GM23338 (cell line): Measurements from ENCODE around the gene POC1B. TPM values are rescaled to one million over a fixed set of nuclear protein-coding genes. Genes with fewer than 3 reads are reported as not detected.

ENCODE experiments used
- ATAC-seq: fragments of 200-7000 bp; cut with Tn5 transposase; 3 replicates; pipeline ENCODE4 v1.9.1; 2020
- DNase-seq: peaks from one replicate; pipeline ENCODE4 v3.0.0-alpha.2; 2015; ENCODE audit warnings: low spot score
- H2AFZ ChIP-seq: fragments of 200-600 bp; sonication (generic); 2 replicates; pipeline ENCODE4 v1.8.0; 2016; ENCODE audit warnings: antibody characterized with exemption, mild to moderate bottlenecking, moderate library complexity
- H3F3A ChIP-seq: fragments of 200-600 bp; sonication (generic); replicated peaks from 2 replicates; pipeline ENCODE4 v1.8.0; 2017; ENCODE audit warnings: antibody characterized with exemption, mixed run types, low read depth
- H3K27ac ChIP-seq: fragments of 200-600 bp; sonication (generic); 2 replicates; pipeline ENCODE4 v1.6.1; 2016; ENCODE audit warnings: low read depth
- H3K27me3 ChIP-seq: fragments of 200-600 bp; sonication (generic); 2 replicates; pipeline ENCODE4 v1.8.0; 2016; ENCODE audit warnings: mild to moderate bottlenecking, mixed run types, moderate library complexity; ENCODE audit not compliant: insufficient read depth
- H3K36me3 ChIP-seq: fragments of 200-600 bp; sonication (generic); 2 replicates; pipeline ENCODE4 v1.8.0; 2016; ENCODE audit warnings: mild to moderate bottlenecking; ENCODE audit not compliant: insufficient read depth
- H3K4me1 ChIP-seq: fragments of 200-600 bp; sonication (generic); 2 replicates; pipeline ENCODE4 v1.8.0; 2016; ENCODE audit warnings: mild to moderate bottlenecking, moderate library complexity; ENCODE audit not compliant: insufficient read depth
- H3K4me2 ChIP-seq: fragments of 200-600 bp; sonication (generic); 2 replicates; pipeline ENCODE4 v1.7.1; 2017; ENCODE audit warnings: mixed run types
- H3K4me3 ChIP-seq: fragments of 200-600 bp; sonication (generic); 2 replicates; pipeline ENCODE4 v1.6.1; 2016; ENCODE audit warnings: mixed run types
- H3K79me2 ChIP-seq: fragments of 200-600 bp; sonication (generic); replicated peaks from 2 replicates; pipeline ENCODE4 v1.8.0; 2017; ENCODE audit warnings: mild to moderate bottlenecking; ENCODE audit not compliant: insufficient read depth
- H3K9me2 ChIP-seq: fragments of 200-600 bp; sonication (generic); 2 replicates; pipeline ENCODE4 v1.8.0; 2017; ENCODE audit not compliant: insufficient read depth
- H4K20me1 ChIP-seq: fragments of 200-600 bp; sonication (generic); replicated peaks from 2 replicates; pipeline ENCODE4 v1.8.0; 2017; ENCODE audit warnings: mild to moderate bottlenecking; ENCODE audit not compliant: insufficient read depth
- H3K27ac Mint-ChIP-seq: 2 replicates; pipeline ENCODE4 v1.8.0; 2020; ENCODE audit warnings: inconsistent platforms, mild to moderate bottlenecking, moderate library complexity, mixed read lengths
- H3K27me3 Mint-ChIP-seq: 3 replicates; pipeline ENCODE4 v1.8.0; 2022; ENCODE audit warnings: low read depth, mild to moderate bottlenecking, moderate library complexity, mixed read lengths, inconsistent platforms; ENCODE audit not compliant: insufficient read depth, poor library complexity
- H3K36me3 Mint-ChIP-seq: 3 replicates; pipeline ENCODE4 v1.8.0; 2021; ENCODE audit warnings: low read depth, mild to moderate bottlenecking, inconsistent platforms, moderate library complexity, mixed read lengths
- H3K4me1 Mint-ChIP-seq: 3 replicates; pipeline ENCODE4 v1.8.0; 2020; ENCODE audit warnings: mild to moderate bottlenecking, inconsistent platforms, mixed read lengths
- H3K4me3 Mint-ChIP-seq: 3 replicates; pipeline ENCODE4 v1.8.0; 2021; ENCODE audit warnings: moderate library complexity, mild to moderate bottlenecking, inconsistent platforms, mixed read lengths
- H3K9me3 Mint-ChIP-seq: 3 replicates; pipeline ENCODE4 v1.8.0; 2020; ENCODE audit warnings: moderate library complexity, mild to moderate bottlenecking, inconsistent platforms, mixed read lengths
- NANOG ChIP-seq: IDR thresholded peaks from 2 replicates; pipeline ENCODE4 v1.6.1; 2016; ENCODE audit warnings: antibody characterized with exemption, borderline replicate concordance
- ZNF331 ChIP-seq: fragments of 250-450 bp; sonication (Bioruptor Pico); IDR thresholded peaks from 2 replicates; pipeline ENCODE4 v1.5.0; 2020; ENCODE audit warnings: low read depth, mild to moderate bottlenecking, moderate library complexity
- polyA plus RNA-seq: library from polyadenylated mRNA; unstranded; fragments of >200 nt; fragmentation: Nextera tagmentation; extraction: Ambion mirVana; gene quantifications from 2 replicates; pipeline ENCODE4 v1.2.1, GENCODE V29; 2016
- total RNA-seq: library from RNA; depleted of rRNA; stranded (reverse); fragments of >200 nt; shearing (Covaris generic); gene quantifications from 2 replicates; pipeline ENCODE4 v1.2.3, GENCODE V29; 2014
- TF ChIP-seq, protein P1 (sequence below), 2 experiments: fragments of 200-600 bp in 1 of 2; sonication (generic) in 1 of 2; conservative IDR thresholded peaks; 2 replicates each; pipeline versions ENCODE4 v1.5.1 to v1.6.1; 2016 to 2017; ENCODE audit warnings: antibody characterized with exemption in 2 of 2, low read depth in 2 of 2, mild to moderate bottlenecking in 2 of 2, moderate library complexity in 1 of 2

POC1B gene
- total and polyA plus RNA-seq, 2 experiments from 2014 or later, result 11.8 to 17.5 TPM

DNA sequence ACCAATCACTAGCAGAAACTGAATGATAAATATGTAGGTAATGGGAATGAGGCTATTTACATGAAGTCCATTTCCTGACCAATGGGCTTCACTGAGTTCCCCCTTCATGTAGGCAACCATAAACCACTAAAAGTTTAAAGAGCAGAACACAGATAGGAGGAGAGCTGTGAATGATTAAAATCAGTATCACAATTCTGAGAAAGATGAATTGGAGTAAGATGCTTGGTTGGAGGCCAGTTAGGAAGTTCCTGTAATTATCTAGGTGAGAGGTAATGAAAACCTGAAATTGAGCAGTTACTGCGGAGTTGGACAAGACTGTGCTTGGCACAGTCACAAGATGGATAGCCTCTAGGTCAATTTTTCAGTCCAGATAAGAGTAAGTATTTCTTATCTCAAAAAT is 57.8 kb downstream of the POC1B start:
- ATAC-seq, result no peak
- peaks cover 3% of the 10 kb centered on the region; the same call in 2 of the 3 replicates for H3K4me1 Mint-ChIP-seq
- Histone ChIP-seq H3K79me2 (no peaks in the 10 kb centered on the region), H3K27ac (no peak overlapping the region), H4K20me1 (no peaks in the 10 kb centered on the region), H2AFZ (no peak overlapping the region), H3K36me3 (no peaks in the 10 kb centered on the region), H3F3A (no peaks in the 10 kb centered on the region), H3K9me2 (no peaks in the 10 kb centered on the region), H3K27me3 (no peaks in the 10 kb centered on the region), H3K4me1 (no peaks in the 10 kb centered on the region), H3K4me3 (no peak overlapping the region), H3K4me2 (no peak overlapping the region)
- no peak for DNase-seq
- TF ChIP-seq ZNF331 (CRISPR knock-in tag), result no peak
- no peak for TF ChIP-seq NANOG
- TF ChIP-seq, protein P1, sequence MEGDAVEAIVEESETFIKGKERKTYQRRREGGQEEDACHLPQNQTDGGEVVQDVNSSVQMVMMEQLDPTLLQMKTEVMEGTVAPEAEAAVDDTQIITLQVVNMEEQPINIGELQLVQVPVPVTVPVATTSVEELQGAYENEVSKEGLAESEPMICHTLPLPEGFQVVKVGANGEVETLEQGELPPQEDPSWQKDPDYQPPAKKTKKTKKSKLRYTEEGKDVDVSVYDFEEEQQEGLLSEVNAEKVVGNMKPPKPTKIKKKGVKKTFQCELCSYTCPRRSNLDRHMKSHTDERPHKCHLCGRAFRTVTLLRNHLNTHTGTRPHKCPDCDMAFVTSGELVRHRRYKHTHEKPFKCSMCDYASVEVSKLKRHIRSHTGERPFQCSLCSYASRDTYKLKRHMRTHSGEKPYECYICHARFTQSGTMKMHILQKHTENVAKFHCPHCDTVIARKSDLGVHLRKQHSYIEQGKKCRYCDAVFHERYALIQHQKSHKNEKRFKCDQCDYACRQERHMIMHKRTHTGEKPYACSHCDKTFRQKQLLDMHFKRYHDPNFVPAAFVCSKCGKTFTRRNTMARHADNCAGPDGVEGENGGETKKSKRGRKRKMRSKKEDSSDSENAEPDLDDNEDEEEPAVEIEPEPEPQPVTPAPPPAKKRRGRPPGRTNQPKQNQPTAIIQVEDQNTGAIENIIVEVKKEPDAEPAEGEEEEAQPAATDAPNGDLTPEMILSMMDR (conservative IDR thresholded peaks at IDR 0.05; ENCODE audit: low read depth in 2 of 2), result no peak
- no peak overlapping the region for H3K27ac Mint-ChIP-seq
- H3K9me3 Mint-ChIP-seq, result no peaks in the 10 kb centered on the region
- H3K4me3 Mint-ChIP-seq, result no peak overlapping the region
- H3K27me3 Mint-ChIP-seq, result peaks cover 2% of the 10 kb centered on the region
- H3K36me3 Mint-ChIP-seq, result no peaks in the 10 kb centered on the region

DNA sequence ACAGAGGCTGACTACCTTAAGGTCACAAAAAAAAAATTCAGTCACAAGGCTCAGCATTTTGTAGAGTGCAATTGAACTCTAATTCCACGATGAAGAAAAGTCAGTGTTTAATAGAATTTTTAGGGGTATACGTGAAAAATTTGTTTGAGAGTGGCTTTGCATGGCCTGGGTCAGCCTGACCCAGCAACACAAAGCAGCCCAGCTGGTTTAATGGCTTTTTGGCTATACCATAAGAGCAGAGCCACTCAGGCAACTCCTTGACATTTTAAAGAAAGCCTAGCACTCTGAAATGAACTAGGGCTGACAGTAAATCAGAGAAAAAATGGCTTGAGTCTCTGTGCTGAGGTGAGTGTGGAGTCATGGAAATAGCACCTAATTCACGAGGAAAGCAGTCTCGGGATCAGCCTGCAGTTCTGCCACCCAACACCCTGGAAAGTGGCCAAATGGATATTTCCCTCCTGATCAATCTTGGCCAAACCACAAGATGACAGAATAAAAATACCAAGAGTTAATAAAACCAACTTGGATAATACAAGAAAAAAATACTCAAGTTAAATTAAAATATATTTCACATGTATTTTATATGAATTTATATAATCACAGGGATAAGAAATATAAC is 60.8 kb downstream of the POC1B start:
- H3K27me3 ChIP-seq, result no peaks in the 10 kb centered on the region
- H3K4me3 Mint-ChIP-seq, result no peak overlapping the region
- no peak for ATAC-seq
- no peak overlapping the region for H3K4me3 ChIP-seq
- H2AFZ ChIP-seq, result no peak overlapping the region
- H3F3A ChIP-seq, result no peaks in the 10 kb centered on the region
- no peaks in the 10 kb centered on the region for H3K9me3 Mint-ChIP-seq
- no peak overlapping the region for H3K27ac ChIP-seq
- TF ChIP-seq, protein P1 (conservative IDR thresholded peaks at IDR 0.05; ENCODE audit: low read depth in 2 of 2), result no peak
- no peaks in the 10 kb centered on the region for H3K79me2 ChIP-seq
- peaks cover 16% of the 10 kb centered on the region for H3K4me1 Mint-ChIP-seq
- no peak overlapping the region for H3K4me2 ChIP-seq
- H3K27ac Mint-ChIP-seq, result no peak overlapping the region
- no peaks in the 10 kb centered on the region for H3K9me2 ChIP-seq
- no peak for DNase-seq
- no peaks in the 10 kb centered on the region for H3K36me3 ChIP-seq
- H3K36me3 Mint-ChIP-seq, result no peaks in the 10 kb centered on the region
- peaks cover 15% of the 10 kb centered on the region; the same call in 1 of the 2 replicates for H3K4me1 ChIP-seq
- H4K20me1 ChIP-seq, result no peaks in the 10 kb centered on the region
- peaks cover 2% of the 10 kb centered on the region for H3K27me3 Mint-ChIP-seq
